ENCODE results near the gene GPR78.
"Not testable (repeated sequence)": the region's sequence is repeated elsewhere in the genome, so short reads cannot be mapped to it uniquely, and the experiment has no call there.

The GPR78 gene

DNA sequence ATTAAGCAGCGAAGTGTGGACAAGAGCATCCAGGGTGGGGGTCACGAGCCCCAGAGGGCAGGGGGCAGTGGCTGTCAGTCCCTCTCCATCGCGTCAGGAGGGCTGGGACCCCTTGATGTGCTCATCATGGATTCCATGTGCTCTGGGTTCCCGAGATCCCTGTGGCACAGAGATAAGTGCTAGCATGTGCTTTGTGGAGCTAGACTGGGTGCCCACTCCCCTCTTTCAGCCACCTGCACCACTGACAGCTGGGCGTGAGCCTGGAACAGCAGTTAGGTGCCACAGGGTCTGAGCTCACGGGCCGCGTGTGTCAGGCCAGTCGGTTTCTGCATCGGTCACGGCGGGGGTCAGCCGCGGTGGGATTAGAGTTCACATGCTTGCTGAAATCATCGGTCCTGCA is 36.6 kb downstream of the GPR78 start:
- no peak for DNase-seq (ENCODE audit: low read depth)

DNA sequence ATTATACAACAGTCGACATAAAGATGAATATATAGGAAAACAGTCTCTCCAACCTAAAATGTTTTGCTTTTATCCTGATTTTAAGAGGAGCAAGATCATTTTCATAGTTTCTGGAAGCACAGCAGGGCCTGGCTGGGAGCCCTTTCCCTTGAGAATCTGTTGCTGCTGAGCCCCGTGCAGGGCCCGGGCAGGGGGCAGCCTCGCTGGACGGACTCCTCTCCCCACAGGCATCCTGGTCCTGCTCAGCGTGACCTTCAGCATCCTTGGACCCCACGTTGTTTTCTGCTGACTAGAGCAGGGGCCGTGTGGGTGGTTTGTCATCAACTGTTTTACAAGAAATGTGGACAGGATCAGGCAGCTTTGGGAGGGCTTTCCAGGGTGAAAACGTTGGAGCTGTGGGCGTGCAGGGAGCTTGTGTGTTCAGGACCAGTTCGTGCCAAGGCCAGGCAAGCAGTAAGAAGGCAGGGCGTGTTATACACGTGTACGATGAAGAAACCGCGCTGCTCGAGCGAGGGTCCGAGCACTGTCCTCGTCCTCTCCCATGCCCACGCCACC is 37.4 kb downstream of the GPR78 start:
- DNase-seq (ENCODE audit: low read depth) = no peak

DNA sequence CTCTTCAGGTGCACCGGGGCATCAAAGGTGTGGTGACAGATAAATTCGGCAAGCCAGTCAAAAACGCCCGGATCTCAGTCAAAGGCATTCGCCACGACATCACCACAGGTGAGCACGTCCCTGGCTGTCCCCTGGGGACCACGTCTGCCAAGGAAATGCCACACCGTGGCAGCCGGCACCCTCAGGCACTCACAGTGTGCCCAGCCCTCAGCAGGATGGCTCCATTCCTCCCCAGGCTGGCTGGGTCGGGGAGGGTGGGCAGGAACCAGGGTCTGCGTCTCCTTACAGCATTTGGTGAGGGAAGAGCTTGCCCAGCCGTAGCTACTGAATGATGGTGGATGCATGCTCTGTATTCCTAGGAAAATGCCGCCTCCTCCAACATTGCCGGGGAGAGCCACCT is 38.2 kb downstream of the GPR78 start:
- DNase-seq (ENCODE audit: low read depth) = no peak

DNA sequence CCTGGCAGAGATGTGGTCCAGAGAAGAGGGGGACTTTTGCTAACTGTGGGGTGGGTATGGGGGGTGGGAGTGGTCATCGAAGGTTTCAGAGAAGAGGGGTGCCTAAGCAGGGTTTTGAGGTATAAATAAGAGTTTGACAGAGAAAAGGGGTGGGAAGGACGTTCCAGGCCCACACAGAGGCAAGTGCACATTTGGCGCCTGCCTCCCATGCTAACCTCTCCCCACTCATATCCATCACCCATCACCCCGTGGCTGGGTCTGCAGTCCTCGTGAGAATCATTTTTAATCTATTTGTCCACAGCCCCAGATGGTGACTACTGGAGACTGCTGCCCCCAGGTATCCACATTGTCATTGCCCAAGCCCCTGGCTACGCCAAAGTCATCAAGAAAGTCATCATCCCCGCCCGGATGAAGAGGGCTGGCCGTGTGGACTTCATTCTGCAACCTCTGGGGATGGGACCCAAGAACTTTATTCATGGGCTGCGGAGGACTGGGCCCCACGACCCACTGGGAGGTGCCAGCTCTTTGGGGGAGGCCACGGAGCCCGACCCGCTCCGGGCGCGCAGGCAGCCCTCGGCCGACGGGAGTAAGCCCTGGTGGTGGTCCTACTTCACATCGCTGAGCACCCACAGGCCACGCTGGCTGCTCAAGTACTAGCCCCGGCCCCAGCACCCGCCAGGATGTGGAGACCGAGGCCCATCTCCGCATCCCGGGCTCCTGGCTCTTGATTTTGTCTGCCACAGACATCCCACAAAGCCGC is 38.9 kb downstream of the GPR78 start:
- DNase-seq (ENCODE audit: low read depth) = no peak

DNA sequence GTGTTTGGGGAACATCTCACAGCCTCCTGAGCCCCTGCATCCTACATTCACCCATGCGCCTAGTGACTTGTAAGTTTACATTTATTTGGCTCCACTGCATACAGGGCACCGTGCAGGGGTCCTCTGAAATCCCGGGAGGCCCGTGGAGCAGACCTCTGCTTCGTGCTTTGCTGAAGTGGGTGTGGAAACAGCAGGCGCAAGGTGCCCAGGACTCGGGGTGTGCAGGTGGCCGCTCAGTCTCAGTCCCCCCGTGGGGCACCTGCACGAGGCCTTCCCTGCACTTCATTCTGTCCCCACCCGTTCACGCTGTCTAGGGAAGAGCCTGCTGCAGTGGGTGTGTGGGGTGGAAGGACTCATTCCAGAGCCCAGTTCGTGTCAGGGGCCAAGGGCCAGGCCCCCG is 40.9 kb downstream of the GPR78 start:
- DNase-seq (ENCODE audit: low read depth) = not testable (repeated sequence)

DNA sequence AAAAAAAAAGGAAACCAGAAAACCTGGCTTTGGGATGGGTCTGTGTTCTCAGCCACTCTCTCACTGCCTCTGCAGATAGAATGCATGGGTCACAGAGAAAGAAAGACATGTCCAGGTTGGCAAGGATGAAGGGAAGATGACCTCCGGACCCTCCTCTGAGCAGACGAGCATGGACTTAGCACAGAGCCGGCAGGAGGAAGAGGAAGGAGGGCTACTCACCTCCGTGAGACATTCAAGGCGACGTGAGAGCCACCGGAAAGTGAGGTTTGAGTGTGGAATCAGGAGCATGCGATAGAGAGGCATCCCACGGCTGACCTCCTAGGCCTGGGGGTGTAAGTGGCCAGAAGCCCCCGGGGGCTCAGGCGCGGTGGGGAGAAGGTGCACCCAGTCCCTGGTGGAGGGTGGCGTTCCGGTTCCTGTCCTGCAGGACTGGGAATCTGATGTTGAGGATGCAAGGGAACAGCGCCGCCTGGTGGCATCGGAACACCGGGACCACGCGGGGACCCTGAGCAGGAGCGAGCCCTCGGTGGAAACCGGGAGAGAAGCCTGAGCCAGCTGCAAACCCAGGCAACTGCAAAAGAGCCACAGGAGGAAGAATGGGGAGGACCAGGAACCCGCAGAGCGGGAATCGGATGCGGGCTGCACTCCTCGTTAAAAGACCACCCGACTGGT is 44.5 kb downstream of the GPR78 start:
- DNase-seq (ENCODE audit: low read depth) = not testable (repeated sequence)

DNA sequence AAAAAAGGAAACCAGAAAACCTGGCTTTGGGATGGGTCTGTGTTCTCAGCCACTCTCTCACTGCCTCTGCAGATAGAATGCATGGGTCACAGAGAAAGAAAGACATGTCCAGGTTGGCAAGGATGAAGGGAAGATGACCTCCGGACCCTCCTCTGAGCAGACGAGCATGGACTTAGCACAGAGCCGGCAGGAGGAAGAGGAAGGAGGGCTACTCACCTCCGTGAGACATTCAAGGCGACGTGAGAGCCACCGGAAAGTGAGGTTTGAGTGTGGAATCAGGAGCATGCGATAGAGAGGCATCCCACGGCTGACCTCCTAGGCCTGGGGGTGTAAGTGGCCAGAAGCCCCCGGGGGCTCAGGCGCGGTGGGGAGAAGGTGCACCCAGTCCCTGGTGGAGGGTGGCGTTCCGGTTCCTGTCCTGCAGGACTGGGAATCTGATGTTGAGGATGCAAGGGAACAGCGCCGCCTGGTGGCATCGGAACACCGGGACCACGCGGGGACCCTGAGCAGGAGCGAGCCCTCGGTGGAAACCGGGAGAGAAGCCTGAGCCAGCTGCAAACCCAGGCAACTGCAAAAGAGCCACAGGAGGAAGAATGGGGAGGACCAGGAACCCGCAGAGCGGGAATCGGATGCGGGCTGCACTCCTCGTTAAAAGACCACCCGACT is 50.2 kb downstream of the GPR78 start:
- DNase-seq (ENCODE audit: low read depth) = not testable (repeated sequence)

DNA sequence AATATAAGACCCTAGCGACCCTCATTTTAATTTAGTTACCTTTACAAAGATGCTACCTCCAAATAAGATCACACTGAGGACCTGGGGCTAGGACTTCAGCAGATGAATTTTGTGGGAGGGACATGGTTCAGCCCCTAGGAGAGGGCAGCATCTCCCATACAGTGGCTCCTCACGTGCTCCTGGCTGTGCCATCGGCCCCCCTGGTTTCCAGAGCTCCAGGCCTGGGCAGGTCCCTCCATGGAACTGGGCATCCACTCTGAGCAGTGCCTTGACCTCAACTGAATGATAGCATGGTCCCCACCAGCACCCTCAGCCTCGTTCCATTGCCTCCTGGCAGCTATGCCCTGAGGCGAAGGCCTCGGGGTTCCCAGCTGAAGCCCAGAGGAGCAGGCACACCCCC is 51.7 kb downstream of the GPR78 start:
- DNase-seq (ENCODE audit: low read depth) = not testable (repeated sequence)

DNA sequence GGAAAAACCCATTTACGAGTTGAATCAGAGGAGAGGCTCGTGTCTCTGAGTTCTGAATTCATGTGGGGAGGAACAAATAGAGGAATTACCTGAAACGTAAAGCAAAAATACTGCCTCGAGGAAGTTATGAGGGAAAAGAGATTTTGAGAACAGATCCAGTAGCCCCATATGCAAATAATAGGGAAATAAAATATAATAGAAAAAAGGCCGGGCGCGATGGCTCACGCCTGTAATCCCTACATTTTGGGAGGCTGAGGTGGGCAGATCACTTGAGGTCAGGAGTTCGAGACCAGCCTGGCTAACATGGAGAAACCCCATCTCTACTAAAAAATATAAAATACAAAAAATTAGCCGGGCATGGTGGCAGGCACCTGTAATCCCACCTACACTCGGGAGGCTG is 54.6 kb downstream of the GPR78 start:
- not testable (repeated sequence) for DNase-seq (ENCODE audit: low read depth)

DNA sequence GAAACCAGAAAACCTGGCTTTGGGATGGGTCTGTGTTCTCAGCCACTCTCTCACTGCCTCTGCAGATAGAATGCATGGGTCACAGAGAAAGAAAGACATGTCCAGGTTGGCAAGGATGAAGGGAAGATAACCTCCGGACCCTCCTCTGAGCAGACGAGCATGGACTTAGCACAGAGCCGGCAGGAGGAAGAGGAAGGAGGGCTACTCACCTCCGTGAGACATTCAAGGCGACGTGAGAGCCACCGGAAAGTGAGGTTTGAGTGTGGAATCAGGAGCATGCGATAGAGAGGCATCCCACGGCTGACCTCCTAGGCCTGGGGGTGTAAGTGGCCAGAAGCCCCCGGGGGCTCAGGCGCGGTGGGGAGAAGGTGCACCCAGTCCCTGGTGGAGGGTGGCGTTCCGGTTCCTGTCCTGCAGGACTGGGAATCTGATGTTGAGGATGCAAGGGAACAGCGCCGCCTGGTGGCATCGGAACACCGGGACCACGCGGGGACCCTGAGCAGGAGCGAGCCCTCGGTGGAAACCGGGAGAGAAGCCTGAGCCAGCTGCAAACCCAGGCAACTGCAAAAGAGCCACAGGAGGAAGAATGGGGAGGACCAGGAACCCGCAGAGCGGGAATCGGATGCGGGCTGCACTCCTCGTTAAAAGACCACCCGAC is 55.8 kb downstream of the GPR78 start:
- not testable (repeated sequence) for DNase-seq (ENCODE audit: low read depth)

All from activated T-helper 1 cell treated with Interleukin-2 at 50 U/mL for 16 hours (primary cell).